Effector CD8-positive, alpha-beta T cell (primary cell): Measurements from ENCODE around the gene FCN3.

Experiments used
- DNase-seq: peaks from one replicate; lab custom pipeline; 2025; lab: John Stamatoyannopoulos, UW

FCN3 gene

DNA sequence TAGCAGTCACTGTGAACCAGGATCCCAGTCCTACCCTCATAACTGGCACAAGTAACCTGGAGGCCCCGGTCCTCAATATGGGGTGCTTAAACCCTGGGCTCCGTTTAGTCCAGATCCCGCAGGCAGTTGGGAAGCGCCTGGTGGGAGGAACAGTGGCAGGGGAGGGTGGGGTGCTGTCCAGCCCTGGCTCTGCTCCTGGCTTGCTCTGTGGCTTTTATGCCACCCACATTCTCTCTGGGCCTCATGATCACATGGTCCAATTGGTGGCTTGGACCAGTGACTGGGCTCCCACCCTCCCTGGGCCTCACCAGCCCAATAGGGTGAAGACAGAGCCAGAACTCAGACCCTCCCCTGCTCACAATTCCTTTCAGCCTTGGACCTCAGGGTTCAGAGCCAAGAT, 5.6 kb upstream of the FCN3 start:
- DNase-seq: no peak

GRCh38 chr1:27379564-27380122, 5.0 kb upstream of the FCN3 start:
- no peak for DNase-seq

DNA sequence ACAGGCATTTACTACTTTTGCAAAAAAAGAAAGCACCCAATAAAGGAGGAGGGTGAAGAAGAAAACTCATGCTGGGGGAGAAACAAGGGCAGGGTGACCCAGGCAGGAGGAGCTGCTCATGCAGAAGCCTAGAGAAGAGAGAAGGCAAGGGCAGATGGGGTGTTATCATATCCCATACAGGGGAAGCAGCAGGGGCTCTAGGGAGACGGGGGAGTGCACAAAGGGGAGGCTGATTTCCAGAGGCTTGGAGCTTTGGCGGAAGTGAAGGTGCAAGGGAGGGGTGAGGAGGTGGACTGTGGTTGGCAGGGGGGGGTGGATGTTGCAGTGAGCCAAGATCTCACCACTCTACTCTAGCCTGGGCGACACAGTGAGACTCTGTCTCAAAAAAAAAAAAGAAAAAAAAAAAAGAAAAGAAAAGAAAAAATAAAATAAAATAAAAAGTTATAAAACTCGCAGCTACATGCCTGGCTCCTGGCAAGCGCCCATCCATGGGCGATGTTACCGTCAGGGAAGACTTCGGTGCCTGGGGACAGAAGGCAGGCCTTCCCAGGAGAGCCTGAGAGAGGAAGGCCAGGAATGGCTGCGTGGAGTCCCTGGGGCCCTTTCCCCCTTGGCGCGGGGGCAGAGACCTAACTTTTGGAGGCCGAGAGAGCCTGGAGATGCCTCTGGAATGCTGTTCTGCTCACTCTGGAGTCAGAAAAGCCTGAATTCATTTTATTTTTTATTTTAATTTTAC, 3.3 kb upstream of the FCN3 start:
- no peak for DNase-seq

DNA sequence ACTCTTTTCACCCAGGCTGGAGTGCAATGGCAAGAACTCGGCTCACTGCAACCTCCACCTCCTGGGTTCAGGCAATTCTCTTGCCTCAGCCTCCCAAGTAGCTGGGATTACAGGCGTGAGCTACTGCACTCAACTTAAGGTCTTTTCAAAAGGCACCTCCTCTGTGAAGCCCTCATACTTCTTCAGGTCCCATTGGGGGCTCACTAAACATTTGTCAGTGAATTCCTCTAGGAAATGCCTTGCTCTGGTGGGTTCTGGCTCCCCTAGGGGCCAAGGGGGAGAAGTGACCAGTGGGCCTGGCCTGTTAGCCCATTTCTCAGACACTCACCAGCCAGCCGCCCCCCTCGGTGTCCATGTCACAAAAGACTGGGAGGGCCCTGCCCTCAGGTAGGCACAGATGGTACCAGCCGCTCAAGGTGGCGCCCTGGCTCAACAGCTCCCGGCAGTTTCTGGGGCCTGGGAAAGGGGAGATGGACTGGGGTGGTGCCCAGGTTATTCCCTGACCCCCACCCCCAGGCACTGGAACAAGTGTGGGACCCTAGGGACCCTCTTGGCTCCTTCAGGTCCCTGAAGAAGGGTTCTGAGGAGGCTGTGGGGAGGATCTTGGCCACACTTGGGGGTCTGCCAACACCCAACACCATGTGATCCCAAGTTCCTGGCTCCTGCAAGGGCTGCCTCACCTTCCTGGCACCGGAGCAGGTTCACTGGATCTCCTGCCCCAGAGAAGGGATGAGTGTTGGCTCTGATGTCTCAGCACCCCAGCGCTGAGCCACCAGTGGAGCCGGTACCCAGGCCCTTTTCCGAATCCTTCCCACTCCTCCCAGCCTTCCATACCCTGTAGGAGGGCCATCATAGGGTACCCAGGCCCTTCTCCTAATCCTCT, 1.6 kb downstream of the FCN3 start:
- DNase-seq: no peak

DNA sequence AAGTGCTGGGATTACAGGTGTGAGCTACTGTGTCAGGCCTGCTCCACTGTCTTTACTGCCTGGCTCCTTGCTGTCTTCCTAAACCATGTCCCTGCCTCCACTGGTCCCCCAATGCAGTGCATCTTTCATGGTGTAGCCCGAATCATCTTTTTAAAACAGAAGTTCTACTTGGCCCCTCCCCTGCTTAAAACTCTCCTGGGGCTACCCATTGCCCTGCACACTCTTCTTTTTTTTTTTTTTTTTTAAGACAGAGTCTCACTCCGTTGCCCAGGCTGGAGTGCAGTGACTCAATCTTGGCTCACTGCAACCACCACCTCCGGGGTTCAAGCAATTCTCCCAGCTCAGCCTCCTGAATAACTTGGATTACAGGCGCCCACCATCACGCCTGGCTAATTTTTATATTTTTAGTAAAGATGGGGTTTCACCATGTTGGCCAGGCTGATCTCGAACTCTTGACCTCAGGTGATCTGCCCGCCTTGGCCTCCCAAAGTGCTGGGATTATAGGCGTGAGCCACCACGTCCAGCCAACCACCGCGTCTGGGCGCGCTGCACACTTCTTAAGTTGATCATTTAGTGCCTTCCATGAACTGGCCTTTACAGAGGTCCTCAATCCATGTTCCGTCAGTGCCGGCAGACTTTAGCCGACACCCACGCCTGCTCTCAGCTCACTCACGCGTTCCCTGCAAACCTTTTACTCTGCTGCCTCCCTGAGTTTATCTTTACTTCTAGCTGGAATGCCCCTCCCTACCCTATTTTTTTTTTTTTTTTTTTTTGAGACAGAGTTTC, 2.4 kb downstream of the FCN3 start:
- no peak for DNase-seq

- DNase-seq: no peak
These were observed 5.6 kb downstream of the FCN3 start for GRCh38 chr1:27368869-27369582.

DNA sequence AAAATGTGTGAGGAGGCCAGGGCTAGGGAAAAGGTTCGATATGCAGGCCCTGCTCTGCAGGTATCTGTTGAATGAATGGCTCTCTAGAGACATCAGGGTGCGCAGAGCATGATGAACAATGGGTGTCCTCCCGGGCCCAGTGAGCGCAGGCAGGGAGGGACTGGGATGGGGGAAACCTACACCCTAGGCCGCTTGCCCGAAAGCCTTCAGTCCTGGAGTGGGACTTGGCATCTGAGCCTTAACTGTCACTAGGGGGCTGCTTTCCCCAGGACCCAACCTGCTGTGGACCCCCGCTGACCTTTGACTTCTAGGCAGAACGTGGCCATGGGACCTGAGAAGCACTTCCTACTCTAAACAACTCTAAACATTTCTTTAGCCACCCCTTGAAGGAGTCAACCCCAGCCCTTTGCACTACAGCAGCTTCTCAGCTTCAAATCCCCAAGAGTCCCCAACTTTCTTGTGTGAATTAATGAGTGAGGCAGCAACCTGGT, 7.4 kb downstream of the FCN3 start:
- no peak for DNase-seq

DNA sequence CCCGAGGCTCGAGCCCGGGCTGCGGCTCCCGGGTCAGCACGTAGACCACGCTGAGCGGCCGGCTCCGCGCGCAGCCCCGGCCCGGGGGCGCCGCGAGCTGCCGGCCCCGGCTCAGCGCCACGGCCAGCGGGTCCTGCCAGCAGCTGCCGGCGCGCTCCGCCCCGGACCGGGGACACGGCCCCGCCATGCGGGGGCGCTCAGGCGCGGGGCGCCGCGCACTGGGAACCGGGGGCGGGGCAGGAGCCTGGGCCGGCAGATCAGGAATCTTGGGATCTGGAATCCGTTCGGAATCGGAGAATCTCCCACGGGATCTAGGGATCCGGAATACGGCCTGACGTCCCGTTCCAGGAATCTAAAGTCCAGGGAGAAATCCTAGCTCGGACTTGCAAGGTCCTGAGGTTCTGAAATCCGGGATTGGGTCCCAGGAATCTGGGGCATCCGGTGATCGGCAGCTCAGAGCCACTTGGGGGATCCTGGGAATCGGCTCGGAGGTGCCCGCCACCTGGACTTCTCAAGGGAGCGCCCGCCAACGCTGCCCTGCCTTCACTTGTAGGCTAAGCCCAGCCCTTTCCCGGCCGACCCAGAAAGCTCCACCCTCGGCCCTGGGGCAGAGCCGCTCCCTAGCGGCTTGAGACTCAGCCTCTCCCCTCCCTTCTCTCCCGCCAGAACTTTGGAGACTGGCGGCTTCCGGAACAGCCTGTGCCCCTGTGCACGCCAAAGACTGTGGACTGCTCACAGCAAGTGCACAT, 8.0 kb downstream of the FCN3 start, which contains the start of gene MAP3K6:
TSS of gene MAP3K6 (minus strand) at position 551 of the 749 bp plus-strand sequence. CDS start at position 187, 364 bp downstream.
- DNase-seq: no peak

GRCh38 chr1:27366113-27366410, 8.6 kb downstream of the FCN3 start:
- peak; percentile 55 for DNase-seq

- DNase-seq: peak; percentile 68
These were observed 9.1 kb downstream of the FCN3 start for GRCh38 chr1:27365372-27366112.

DNA sequence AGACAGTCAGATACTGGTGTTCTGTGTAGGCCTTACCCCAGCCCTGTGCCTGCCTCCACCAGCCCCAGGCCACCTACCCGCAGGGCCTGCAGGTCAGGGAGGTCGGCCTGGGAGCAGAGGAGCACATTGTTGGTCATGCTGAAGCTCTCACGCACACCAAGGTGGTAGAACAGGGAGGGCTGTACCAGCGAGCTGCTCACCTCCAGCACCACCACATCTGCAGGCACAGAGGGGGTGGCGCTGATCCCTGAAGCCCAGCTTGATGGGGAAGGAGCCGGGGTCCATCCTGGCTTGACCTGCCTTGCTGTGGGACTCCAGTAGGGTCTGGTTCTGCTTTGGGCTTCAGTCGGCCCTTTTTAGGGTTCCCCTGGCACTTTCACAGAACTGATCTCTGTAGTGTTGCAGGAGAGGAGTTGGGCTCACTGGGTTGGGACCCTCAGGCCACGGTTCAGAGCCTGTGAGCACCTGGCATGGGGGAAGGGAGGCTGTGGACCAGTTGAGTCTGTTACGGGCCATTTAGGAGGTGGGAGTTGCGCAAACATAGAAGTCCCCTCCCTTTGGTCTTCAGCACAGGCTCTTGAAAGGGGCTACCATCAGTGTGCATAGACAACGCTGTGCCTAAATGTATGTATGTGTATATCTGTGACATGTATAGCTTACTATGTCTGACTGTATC, 9.8 kb downstream of the FCN3 start:
- DNase-seq: no peak

DNA sequence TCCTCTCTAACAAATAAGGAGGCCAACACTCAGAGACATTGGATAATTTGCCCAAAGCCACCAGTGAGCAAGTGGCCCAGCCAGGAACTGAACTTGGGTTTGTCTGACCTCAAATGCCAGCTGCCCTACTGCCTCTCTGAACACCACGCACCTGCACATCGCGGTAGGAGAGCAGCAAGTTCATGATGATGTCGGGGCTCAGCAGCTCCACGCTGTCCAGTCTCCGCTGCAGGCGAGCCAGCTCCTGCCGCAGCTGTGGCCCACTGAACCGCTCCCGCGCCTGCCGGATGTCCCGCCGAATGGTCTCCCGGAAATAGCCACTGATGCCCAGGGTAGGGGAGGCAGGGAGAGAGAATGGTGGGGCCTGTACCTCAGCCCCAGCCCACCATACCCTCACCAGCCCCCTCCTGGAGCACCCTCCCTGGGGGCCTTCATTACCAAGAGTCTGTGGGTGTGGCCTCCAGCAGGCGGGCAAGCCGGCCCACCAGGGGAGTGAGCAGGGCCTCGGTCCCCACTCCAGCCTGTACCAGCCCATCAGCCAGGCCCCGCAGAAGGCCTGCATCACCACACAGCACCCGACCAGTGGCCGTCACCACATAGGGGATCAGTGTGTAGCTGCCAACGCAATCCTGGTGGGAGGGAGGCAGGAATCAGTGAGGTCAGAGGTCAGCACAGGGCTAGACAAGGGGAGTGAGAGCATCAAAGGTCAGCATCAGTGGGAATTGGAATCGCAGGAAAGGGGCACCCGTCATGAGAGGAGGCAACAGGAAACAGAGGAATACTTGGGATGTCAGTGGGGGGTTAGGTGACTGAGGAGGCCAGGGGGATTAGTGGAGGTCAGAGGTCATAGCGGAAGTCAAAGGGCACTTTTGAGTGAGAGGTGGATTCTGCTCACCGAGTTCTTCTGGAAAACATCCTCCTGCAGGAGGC, 10.6 kb downstream of the FCN3 start:
- DNase-seq: no peak

DNA sequence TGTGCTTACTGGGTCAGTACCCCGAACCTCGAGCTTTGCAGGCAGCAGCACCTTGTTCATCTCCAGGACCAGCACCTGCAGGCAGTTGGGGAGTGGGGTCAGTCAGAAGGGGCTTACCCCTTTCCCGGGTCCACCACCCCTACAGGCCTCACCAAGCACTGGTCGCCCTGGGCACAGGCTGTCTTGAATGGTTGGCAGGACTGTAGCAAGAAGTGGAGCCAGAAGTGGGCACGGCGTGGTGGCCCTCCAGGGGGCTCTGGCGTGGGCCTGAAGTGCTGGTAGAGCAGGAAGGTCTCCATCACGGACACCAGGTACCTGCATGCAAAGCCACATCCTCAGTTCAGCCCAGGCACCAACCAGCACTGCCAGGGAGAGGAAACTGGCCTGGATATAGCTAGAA, 13.1 kb downstream of the FCN3 start:
- no peak for DNase-seq

DNA sequence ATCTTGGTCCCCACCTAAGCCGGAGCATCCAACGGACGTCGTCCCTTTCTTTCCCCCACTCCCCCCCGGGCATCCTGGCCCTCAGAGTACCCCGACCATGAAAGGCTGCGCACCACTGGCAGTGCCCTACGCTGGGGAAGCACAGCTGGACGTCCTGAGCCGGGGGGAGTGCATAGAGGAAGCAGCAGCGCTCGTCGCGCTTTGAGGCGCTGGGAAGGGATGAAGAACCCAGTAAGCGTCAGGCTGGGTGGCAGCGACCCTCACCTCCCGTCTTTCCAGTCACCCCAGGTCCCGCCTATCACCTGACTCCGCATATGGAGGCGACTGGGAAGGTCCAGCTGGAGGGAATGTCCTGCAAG, 13.6 kb downstream of the FCN3 start:
- no peak for DNase-seq

DNA sequence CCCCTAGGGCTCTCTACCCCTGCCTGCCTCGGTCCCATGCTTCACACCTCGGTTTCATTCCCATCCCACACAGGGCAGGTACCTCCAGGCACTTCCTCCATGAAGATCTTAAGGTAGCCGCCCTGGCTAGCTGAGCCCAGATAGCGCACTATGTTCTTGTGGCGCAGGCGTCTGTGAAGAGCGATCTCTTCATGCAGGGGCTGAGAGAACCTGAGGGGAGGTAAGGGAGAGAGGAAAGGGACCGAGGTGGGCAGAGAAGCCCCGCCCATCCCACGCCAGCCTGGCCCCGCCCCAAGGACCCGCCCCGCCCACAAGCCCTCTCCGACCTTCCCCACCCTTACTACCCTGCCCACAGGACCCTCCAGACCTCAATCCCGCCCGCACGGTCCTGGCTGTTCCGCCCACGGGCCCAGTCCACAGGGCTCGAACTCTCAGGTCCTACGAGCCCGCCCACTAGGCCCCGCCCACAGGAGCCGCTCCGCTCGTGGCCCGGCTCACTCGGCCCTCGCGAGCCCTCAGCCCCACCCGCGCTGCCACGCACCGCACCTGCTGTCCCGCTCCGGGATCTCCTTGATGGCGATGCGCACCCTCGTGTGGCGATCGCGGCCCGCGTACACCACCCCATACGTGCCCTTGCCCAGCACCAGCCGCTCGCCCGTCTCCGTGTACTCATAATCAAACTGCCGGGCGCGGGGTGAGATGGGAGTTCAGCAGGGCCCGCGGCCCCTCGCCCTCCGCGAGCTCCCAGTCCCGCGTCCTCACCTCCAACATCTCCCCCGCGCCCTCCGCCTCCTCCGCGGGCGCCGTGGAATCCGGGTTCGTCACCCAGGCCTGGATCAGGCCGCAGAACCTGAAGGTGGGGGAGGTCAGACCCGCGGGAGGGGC, 14.2 kb downstream of the FCN3 start:
- DNase-seq: peak; percentile 44

- DNase-seq: no peak
These were observed 14.8 kb downstream of the FCN3 start for GRCh38 chr1:27359822-27360158.

GRCh38 chr1:27358928-27359313, 15.7 kb downstream of the FCN3 start:
- DNase-seq: no peak
